ENCODE results near the gene MBOAT2. TPM values are rescaled to one million over a fixed set of nuclear protein-coding genes. Genes with fewer than 3 reads are reported as not detected.

The MBOAT2 gene
- total RNA-seq, 1 donor from 2014 or later = 5.3 TPM

DNA sequence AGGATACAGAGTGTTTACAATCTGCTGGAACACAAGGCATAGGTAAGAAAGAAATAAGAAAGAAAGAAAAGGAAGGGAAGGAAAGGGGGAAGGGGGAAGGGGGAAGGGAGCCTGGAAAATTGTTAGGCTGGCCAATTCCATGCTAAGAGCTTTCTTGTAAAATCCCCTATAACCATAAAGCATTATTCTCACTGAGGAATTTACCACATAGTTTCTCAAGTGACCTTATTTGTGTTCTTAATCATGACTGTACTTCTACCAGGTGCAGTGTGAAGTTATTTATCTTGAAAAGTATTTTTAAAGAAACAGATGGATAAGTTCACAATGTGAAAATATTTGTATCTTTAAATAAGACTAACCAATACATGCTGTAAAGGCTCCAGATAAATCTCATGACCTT is 126.9 kb downstream of the MBOAT2 start:
- Histone ChIP-seq H3K9me3 (replicated peaks) (no peaks in the 10 kb centered on the region), H3K4me3 (no peak overlapping the region), H3K27ac (replicated peaks) (no peak overlapping the region), H3K27me3 (ENCODE audit: low read depth) (no peaks in the 10 kb centered on the region), H3K36me3 (no peaks in the 10 kb centered on the region), H3K4me1 (no peaks in the 10 kb centered on the region)
- no peak for DNase-seq
- intact Hi-C loops (cut with micrococcal nuclease) = loop anchor here (10.0 kb wide), 1 partner anchor 258 kb away; no protein-coding TSS in a partner anchor
- TF ChIP-seq, protein P1, sequence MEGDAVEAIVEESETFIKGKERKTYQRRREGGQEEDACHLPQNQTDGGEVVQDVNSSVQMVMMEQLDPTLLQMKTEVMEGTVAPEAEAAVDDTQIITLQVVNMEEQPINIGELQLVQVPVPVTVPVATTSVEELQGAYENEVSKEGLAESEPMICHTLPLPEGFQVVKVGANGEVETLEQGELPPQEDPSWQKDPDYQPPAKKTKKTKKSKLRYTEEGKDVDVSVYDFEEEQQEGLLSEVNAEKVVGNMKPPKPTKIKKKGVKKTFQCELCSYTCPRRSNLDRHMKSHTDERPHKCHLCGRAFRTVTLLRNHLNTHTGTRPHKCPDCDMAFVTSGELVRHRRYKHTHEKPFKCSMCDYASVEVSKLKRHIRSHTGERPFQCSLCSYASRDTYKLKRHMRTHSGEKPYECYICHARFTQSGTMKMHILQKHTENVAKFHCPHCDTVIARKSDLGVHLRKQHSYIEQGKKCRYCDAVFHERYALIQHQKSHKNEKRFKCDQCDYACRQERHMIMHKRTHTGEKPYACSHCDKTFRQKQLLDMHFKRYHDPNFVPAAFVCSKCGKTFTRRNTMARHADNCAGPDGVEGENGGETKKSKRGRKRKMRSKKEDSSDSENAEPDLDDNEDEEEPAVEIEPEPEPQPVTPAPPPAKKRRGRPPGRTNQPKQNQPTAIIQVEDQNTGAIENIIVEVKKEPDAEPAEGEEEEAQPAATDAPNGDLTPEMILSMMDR (IDR thresholded peaks at IDR 0.05; ENCODE audit: borderline replicate concordance) = no peak

DNA sequence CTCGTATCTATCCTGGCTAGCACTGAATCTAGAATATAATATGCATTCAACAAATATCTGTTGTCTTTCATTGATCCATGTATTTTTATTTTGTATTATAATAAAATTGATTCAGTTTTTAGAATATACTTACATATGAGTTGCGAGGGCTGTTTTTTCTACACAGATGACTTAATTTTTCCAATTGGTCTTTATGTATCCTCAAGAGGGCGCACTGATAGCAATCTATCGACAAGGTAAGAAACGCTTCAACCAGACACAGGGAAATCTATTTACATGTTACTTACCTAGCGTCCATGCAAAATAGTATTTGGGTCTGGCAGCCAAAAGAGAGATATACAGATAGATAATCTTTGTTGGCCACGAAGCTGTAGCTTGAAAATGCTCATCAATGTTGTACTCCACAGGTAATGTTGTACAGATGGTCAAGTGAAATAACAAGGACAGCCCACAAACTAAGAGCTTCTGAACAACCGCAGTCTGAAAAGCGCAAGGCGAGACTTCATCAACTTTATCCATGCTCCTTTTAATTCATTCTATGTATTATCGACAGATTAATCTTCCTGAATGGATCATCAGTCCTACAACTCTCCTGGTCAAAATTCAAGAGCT is 130.6 kb downstream of the MBOAT2 start:
- TF ChIP-seq, protein P1 (IDR thresholded peaks at IDR 0.05; ENCODE audit: borderline replicate concordance) = peak; percentile 61
- H3K4me3 ChIP-seq = no peak overlapping the region
- H3K27ac ChIP-seq (replicated peaks) = no peak overlapping the region
- no peaks in the 10 kb centered on the region for H3K9me3 ChIP-seq (replicated peaks)
- no peaks in the 10 kb centered on the region for H3K4me1 ChIP-seq
- H3K36me3 ChIP-seq = no peaks in the 10 kb centered on the region
- DNase-seq = no peak
- intact Hi-C loops (cut with micrococcal nuclease) = loop anchor here (10.0 kb wide), 1 partner anchor 262 kb away; no protein-coding TSS in a partner anchor
- H3K27me3 ChIP-seq (ENCODE audit: low read depth) = no peaks in the 10 kb centered on the region

- H3K4me3 ChIP-seq = no peak overlapping the region
- H3K9me3 ChIP-seq (replicated peaks) = no peaks in the 10 kb centered on the region
- H3K27ac ChIP-seq (replicated peaks) = no peak overlapping the region
- no peaks in the 10 kb centered on the region for H3K36me3 ChIP-seq
- no peak for DNase-seq
- TF ChIP-seq, protein P1 (IDR thresholded peaks at IDR 0.05; ENCODE audit: borderline replicate concordance) = no peak
- intact Hi-C loops (cut with micrococcal nuclease) = loop anchor here (10.0 kb wide), 1 partner anchor 264 kb away; no protein-coding TSS in a partner anchor
- H3K27me3 ChIP-seq (ENCODE audit: low read depth) = no peaks in the 10 kb centered on the region
- no peaks in the 10 kb centered on the region for H3K4me1 ChIP-seq
Measured at GRCh38 chr2:8870441-8870840, 133.0 kb downstream of the MBOAT2 start.

GRCh38 chr2:8867363-8867762 is 136.1 kb downstream of the MBOAT2 start:
- no peaks in the 10 kb centered on the region for H3K27me3 ChIP-seq (ENCODE audit: low read depth)
- H3K36me3 ChIP-seq = no peaks in the 10 kb centered on the region
- no peaks in the 10 kb centered on the region for H3K9me3 ChIP-seq (replicated peaks)
- no peak overlapping the region for H3K27ac ChIP-seq (replicated peaks)
- intact Hi-C loops (cut with micrococcal nuclease) = no loop called here
- H3K4me3 ChIP-seq = no peak overlapping the region
- no peaks in the 10 kb centered on the region for H3K4me1 ChIP-seq
- TF ChIP-seq, protein P1 (IDR thresholded peaks at IDR 0.05; ENCODE audit: borderline replicate concordance) = no peak
- DNase-seq = no peak

GRCh38 chr2:8863331-8863953 is 140.0 kb downstream of the MBOAT2 start:
- intact Hi-C loops (cut with micrococcal nuclease) = no loop called here
- Histone ChIP-seq H3K4me3 (no peak overlapping the region), H3K4me1 (no peaks in the 10 kb centered on the region), H3K36me3 (no peaks in the 10 kb centered on the region), H3K9me3 (replicated peaks) (no peaks in the 10 kb centered on the region), H3K27me3 (ENCODE audit: low read depth) (no peaks in the 10 kb centered on the region), H3K27ac (replicated peaks) (no peak overlapping the region)
- TF ChIP-seq, protein P1 (IDR thresholded peaks at IDR 0.05; ENCODE audit: borderline replicate concordance) = no peak
- DNase-seq = no peak

All from left ventricle myocardium inferior (tissue), 1 donor.